ENCODE data around the gene KCNJ5. TPM values are rescaled to one million over a fixed set of nuclear protein-coding genes. Genes with fewer than 3 reads are reported as not detected.

The KCNJ5 gene
- total RNA-seq, 1 experiment from 2014 or later = 0.11 TPM

GRCh38 chr11:128937480-128937879 is 46.3 kb downstream of the KCNJ5 start:
- peaks cover 24 to 31% of the 10 kb centered on the region in 2 experiments for H3K4me1 Mint-ChIP-seq
- no peak overlapping the region for H4K8ac ChIP-seq (replicated peaks; ENCODE audit: insufficient read length, low read depth, low read length)
- no peak overlapping the region for H2BK20ac ChIP-seq (ENCODE audit: low read depth, low read length, poor library complexity, severe bottlenecking)
- no peak overlapping the region for H2BK12ac ChIP-seq (ENCODE audit: insufficient read length, low read depth, low read length)
- no peak overlapping the region for H3K27ac ChIP-seq (ENCODE audit: insufficient read length, low read depth, low read length)
- H3K79me2 ChIP-seq (ENCODE audit: insufficient read depth, low read length) = no peaks in the 10 kb centered on the region
- DNase-seq = no peak
- H3K23ac ChIP-seq (ENCODE audit: insufficient read length, low read depth, low read length) = no peak overlapping the region
- no peak overlapping the region for H2AFZ ChIP-seq (ENCODE audit: low read length)
- peak overlapping the region; percentile 90 for H2BK120ac ChIP-seq (ENCODE audit: low read depth, low read length, poor library complexity, severe bottlenecking)
- H3K56ac ChIP-seq (ENCODE audit: insufficient read length, low read depth, low read length) = no peak overlapping the region
- H3K4me3 Mint-ChIP-seq = no peak overlapping the region
- 0 out of 7 replicates have a peak, but pooled peaks cover 0 to 3% (median 0%) of the 10 kb centered on the region in 3 experiments for H3K36me3 Mint-ChIP-seq (ENCODE audit: insufficient read depth in 1 of 3, low read depth in 3 of 3)
- no peaks in the 10 kb centered on the region for H3K79me1 ChIP-seq (ENCODE audit: insufficient read depth, low read depth, low read length, poor library complexity, severe bottlenecking)
- no peaks in the 10 kb centered on the region for H3K9me3 ChIP-seq (ENCODE audit: control insufficient read depth, low read depth, low read length)
- H3K27me3 Mint-ChIP-seq (ENCODE audit: low read depth) = peaks cover 47% of the 10 kb centered on the region
- no peak overlapping the region for H4K5ac ChIP-seq (ENCODE audit: insufficient read length, low read depth, low read length)
- no peak overlapping the region for H3K4me2 ChIP-seq (ENCODE audit: insufficient read depth, insufficient read length, low read length)
- peak overlapping the region; percentile 6 to 77 (median 8); a peak in 2 of 7 replicates for H3K27ac Mint-ChIP-seq
- no peak overlapping the region for H2BK5ac ChIP-seq (ENCODE audit: insufficient read length, low read length)
- no peaks in the 10 kb centered on the region for H3K23me2 ChIP-seq (ENCODE audit: insufficient read length, low read depth, low read length, poor library complexity, severe bottlenecking)
- H3K14ac ChIP-seq (ENCODE audit: insufficient read depth, low read length) = peak overlapping the region; percentile 92
- no peak overlapping the region for H3K9ac ChIP-seq (ENCODE audit: extremely low read depth, insufficient read length, low read length)
- H4K20me1 ChIP-seq (ENCODE audit: control insufficient read depth, insufficient read depth, insufficient read length) = no peaks in the 10 kb centered on the region
- TF ChIP-seq CTCF (conservative IDR thresholded peaks at IDR 0.05) = no peak
- no peak overlapping the region for H2AK5ac ChIP-seq (ENCODE audit: insufficient read length, low read length)
- no peak overlapping the region for H2BK15ac ChIP-seq (ENCODE audit: low read depth, low read length)
- H3K4me1 ChIP-seq (ENCODE audit: insufficient read depth, low read length) = no peaks in the 10 kb centered on the region; the same call in 1 of the 2 replicates
- H3K18ac ChIP-seq (ENCODE audit: insufficient read length, low read depth, low read length) = peak overlapping the region; percentile 88
- peaks cover 0 to 3% of the 10 kb centered on the region in 2 experiments; a peak in 2 of 5 replicates for H3K9me3 Mint-ChIP-seq
- WGBS (ENCODE audit: extremely low coverage, insufficient read length, low lambda C conversion rate) = no CpG with 5 or more reads among the region's 9 CpGs
- H3T11ph ChIP-seq (ENCODE audit: low read length) = no peak overlapping the region
- H3K27me3 ChIP-seq (ENCODE audit: insufficient read depth, low read length) = peaks cover 2% of the 10 kb centered on the region; the same call in 1 of the 2 replicates
- H3K4ac ChIP-seq (ENCODE audit: low read depth, low read length) = peak overlapping the region; percentile 37; the same call in 1 of the 2 replicates
- peak overlapping the region; percentile 2 for H4K91ac ChIP-seq (ENCODE audit: insufficient read length, low read depth, low read length)

Data from H9 (cell line).